GM19324 (cell line): ENCODE measurements around the gene LIPN.

Experiments
- ATAC-seq: cut with Tn5 transposase; IDR thresholded peaks from one replicate; pipeline ENCODE4 v1.9.1; 2021; ENCODE audit warnings: mild to moderate bottlenecking, moderate library complexity; ENCODE audit not compliant: unreplicated experiment, low FRiP score

LIPN gene

DNA sequence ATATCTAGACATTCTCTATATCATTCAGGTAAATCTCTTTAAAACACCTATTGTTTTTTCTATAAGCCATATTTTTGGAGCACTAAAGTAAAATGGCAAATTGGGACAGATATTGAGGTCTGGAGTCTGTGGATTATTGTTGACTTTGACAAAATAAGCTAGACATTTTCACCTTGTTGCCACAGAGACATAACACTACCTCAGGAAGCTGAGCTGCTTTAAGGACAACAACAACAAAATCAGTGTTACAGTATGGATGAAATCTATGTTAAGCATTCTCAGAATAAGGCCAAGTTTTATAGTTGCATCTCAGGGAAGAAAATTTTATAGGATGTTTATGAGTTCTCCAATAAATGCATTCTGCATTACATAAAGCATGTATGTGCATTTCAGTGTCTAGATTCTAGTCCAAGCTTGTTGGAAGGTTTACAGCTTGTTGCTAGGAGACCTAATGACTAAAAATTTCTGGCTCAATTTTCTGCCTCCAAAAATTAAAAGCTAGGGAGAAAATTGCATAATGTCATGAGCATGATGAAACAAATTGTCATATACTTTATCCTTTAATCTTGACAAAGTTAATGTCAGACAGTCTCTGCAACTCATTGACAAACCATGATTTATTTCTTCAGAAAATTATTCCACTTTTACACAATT, 61.1 kb downstream of the LIPN start:
- ATAC-seq: no peak

DNA sequence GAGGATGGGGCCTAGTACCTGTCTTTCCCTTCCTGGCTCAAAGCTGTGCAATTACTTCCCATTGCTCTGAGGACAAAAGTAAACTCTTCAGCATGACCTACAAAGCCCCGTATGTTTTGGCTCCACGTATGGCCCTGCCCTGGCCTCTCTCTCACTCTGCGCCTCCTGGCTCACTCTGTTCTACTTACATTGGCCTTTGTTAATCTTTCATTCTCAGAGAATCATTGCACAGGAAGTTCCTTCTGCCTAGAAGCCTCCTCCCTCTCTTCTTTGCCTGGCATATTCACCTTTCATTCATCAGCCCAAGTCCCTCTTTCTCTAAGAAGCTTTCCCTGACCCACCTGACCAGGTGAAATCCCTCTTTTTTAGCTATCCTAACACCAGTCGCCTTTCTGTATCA, 66.6 kb downstream of the LIPN start:
- ATAC-seq: no peak

DNA sequence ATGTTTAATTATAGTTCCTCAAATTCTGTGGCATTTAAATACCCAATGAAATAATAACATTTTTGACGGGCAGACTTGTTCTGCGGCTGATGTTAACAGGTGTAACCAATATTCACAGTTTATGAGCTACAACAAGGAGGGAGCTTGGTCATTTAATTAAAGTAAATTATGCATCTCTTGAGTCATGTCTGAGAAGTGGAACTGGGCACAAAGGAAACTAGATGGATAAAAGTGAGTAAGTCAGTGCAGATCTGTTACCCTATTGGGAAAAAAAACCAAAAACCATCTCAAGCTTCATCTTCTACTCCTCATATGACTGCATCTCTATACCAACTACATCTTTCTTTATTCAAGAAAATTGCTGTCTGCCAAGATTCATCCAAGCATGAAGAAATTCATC, 67.9 kb downstream of the LIPN start:
- ATAC-seq: no peak

DNA sequence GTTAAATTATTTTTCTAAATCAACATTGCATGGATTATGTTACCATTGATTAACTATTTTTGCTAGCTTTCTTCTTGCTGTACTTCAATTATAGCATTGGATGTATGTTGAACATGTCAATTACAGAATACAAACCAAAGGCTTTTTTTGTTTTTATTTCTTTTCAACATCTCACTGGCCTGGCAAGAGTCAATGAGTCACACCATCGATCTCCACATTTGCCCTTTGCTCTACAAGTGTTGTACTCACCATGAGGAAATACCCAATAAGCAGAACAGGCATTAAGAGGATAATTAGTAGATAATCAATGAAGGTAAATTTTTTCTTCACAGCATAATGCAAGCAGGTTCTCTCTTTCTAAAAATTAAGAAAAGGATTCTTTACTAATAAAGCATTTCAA, 68.5 kb downstream of the LIPN start:
- no peak for ATAC-seq
